ENCODE results near the gene TOMM22.

DNA sequence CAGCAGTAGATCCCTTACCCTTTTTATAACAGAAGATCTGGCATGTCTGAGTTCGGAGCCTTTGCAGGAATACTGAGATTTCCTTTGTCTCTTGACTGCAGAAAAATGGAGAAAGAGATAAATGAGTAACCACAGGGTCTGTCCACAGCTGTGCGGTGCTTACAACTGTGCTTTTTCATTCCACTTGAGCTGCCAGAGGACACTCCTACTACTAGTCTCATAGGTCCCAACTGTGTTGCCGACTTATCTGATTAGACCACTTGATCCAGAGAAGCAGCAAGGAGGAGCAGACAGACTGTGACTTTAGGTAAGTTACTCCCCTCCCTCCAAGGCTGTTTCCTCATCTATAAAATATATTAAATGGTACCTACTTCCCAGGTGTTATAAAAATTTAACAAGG, 43.0 kb upstream of the TOMM22 start:
- no peak for TF ChIP-seq JUN (IDR thresholded peaks at IDR 0.05)
- no peak for TF ChIP-seq KDM1A (IDR thresholded peaks at IDR 0.05; ENCODE audit: low read depth)

All from A549 (cell line).